COLO668 (cell line): Measurements from ENCODE around the gene TMEM178B.
"Not testable (repeated sequence)": the region's sequence is repeated elsewhere in the genome, so short reads cannot be mapped to it uniquely, and the experiment has no call there.

Source experiments
- DNase-seq: peaks from one replicate; lab custom pipeline; 2025; ENCODE audit not compliant: unreplicated experiment; lab: John Stamatoyannopoulos, UW

The TMEM178B gene

DNA sequence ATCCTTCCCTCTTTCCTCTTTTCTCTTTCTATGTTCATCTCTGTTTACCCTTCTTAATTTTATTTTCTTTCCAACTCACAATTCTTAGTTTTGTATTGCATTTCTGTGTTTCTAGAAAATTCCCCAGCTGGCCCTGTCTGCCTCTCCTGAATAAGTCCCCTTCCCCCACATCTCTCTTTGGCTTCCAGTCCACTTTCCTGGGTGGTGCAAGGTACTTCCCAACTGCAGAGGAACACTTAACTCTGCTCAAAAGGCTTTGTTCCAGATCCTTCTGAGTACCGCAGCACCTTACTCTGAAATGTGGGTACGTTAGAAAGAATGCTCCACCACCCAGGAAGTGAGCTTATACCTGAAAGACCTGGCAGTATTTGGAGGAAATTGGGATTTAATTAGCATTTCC is 227.0 kb downstream of the TMEM178B start:
- DNase-seq: no peak

DNA sequence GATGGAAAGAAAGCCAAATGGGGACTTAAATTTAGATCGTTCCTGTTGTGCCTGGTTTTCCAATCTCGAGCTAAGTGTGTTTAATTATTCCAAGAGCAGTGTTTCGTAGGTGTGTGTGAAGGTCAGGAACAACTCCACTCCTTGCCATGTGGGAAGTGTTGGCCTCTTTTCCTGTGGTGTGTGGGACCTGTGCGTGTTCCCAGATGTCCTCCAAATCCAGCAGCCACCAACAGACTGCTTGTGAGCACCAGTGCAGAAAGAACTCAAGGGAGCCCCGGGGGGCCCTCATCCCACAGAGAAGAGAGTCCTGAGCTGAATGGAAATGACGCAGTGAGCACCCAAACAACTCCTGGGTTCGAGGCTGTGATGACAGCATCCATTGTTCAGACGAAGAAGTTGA is 227.7 kb downstream of the TMEM178B start:
- DNase-seq: no peak

DNA sequence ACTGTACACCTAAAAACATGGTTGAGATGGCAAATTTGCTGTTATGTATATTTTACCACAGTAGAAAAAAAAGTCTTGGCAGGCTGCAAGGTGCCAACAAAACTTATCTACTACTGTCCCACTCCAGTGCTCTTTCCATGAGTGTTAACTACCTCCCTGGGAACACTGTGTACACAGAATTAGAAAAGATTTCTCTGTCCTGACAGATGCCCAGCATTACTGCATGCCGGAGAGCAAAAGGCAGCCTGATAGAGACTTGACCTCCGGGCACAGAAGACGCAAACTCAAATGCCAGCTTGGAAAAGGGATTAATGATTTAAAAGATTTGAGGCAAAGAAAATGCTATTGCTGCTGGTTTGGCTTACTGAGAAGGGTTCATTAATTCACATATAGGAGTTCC is 228.8 kb downstream of the TMEM178B start:
- DNase-seq: no peak

DNA sequence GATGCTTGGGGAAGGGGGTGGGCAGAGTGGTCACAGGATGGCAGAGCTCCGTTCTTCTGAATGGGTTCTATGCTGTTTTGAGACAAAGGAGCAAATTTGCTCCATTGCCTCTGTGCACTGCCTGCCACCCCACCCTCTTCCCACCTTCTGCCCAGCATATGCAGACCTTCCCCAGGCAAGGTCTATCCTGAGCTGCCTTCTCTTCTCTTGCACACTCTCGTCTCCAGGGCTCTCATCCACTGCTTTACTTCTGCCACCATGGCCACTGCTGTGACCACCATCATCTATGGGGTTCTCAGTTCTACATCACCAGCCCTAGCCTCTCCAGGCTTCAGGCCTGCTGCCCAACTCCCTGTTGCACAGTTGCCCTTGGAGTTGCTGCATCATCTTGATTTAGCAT is 230.4 kb downstream of the TMEM178B start:
- no peak for DNase-seq

DNA sequence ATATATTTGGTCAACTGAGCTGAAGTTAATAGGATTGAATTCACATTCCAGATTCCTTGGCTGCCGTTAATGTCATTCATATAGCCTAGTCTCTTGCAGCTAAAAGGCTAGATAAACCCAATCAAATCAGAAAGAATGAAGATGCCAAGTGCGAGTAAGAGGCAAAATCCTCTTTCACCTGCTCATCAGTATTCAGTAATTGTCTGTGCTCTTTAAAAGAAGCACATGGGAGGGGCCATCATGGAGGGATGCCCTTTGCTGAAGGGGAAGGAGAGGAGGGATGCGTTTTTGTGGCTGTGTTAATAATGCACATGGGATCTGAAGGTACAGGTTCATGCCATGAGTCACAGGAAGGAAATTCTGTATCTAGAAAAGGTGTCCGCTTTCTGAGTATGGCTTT is 232.2 kb downstream of the TMEM178B start:
- DNase-seq: no peak

DNA sequence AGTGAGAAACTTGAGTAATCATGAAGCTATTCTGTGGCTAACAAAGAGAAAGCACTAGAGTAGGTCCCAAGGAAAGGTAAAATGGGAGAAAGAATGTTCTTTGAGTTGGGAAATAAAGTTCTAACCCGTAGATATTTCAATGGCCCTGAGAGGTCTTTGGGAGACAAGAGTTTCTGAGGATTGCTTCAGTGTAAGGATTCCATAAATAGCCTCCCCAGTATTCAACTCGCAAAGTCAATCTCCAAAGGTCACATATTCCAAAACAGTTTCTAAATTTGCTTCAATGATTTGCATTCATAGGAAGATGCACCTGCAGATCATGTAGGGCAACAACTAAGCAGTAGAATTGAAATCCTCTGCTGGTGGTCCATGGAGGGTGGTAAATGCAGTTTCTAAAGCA is 238.5 kb downstream of the TMEM178B start:
- DNase-seq: no peak

DNA sequence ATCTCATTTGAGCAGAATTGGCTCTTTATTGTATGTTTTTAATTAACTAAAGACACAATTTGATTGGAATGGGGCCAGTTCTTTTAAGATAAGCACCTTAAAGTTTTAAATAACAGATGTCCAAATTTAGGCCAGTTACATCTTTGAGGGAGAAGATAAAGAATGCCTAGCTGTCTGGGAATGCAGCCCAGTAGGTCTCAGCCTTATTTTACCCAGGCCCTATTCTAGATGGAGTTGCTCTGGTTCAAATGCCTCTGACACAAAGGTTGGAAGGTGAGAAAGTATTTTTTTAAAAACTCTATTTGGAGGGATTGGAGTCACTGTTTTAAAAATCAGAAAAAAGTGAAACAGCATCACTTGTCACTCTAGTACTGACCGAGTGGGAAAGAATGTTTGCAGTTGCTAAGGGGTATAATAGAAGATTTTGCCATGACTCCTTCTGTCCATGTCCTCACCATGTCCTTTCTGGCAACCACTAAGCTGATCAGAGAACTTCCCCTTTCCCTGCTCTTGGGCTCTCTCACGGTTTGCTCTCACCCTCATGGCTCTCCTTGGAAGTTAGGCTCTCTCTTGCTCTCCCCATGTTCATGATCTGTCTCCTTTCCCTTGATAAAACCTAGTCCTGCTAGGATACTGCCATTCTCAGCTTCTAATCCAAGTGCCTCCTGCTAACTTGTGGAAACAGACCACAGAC is 239.1 kb downstream of the TMEM178B start:
- no peak for DNase-seq

DNA sequence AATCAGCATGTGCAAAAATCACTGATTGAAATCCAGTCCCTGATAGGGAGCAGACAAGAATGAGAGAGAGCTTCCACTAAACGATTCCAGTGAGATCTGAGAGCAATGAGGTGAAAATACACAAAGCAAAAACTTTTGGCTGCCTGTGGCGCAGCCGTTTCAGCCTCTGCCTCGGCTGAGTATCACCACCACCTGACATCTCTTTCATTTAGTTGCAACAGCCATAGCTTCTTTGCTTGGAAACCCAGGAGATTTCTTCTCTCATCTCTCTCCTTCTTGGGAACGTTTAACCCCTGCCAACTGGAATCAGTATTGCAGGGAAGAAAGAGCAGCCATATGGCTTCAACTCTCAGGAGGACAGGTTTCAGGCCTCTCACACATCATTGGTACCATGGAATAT is 240.0 kb downstream of the TMEM178B start:
- no peak for DNase-seq

DNA sequence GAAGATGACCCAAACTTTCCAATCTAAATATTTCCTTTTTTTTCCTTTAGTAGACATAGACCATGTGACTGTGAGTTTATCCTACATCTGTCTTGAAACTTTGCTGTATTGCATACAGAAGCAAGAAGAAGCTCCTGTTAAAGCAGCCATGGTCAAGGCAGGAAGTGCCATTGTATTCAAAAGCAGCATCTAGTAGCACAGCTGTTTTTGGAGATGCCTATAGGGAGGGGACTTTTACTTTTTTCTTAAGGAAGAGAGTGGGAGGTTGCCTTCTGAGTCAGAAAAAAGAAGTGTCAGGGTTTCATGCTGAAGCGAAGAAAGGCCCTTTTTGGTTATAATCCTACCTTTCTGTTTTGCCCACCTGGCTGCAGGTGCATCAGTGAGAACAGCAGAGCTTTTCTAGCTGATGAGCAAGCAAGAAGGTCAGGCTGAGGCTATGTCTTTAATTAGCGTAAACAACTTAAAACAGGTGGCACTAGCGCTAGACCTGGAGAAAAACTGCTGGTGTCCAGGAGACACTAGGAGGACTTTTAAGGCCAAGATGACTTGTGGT is 243.2 kb downstream of the TMEM178B start:
- DNase-seq: no peak

DNA sequence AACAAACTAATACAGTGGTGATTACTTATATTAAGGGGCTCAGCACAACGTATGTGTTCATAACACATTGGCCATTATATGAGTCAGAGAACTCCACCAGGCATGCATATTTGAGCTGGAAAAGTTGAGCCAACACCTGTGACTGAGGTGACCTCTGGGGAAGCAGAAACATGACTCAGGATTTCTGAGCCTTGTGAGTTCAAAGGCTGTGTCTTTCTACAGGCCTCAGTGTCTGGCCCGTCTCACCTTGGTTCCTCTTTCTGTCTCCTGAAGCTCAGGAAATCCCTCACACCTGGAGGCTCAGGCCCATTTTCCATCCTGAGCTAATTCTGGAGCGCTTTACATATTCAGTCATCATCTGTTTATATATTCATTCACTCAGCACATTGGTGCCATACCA is 246.4 kb downstream of the TMEM178B start:
- DNase-seq: no peak

DNA sequence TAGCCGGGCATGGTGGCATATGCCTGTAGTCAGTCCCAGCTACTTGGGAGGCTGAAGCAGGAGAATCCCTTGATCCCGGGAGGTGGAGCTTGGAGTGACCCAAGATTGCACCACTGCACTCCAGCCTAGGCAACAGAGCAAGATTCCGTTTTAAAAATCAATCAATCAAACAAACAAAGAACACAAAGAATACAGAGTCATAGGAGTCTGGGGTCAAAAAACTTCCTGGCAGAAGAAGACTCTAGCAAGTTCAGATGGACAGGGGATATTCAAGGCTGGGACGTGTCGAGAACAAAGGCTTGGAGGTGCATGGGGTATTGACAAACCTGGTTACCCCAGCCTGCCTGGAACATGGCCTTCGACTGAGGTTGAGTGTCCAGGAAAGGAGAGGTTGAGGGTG is 248.5 kb downstream of the TMEM178B start:
- DNase-seq: no peak

DNA sequence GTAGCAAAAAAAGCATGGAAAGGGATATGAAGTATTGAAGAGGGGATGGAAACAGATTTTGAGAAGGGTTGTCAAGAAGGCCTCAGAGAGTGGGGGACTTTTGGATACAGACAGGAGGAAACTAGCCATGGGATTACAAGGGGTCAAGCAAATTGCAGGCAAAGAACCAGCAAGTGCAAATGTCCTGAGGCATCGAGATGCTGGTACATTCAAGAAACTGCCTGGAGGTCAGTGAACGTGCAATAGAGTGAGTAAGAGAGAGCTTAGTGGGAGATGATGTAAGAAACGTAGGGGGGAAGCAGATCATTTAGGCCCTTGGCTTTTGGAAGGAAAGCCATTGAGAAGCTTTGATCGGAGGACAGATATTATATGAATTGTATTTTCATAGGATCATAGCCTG is 250.0 kb downstream of the TMEM178B start:
- no peak for DNase-seq

DNA sequence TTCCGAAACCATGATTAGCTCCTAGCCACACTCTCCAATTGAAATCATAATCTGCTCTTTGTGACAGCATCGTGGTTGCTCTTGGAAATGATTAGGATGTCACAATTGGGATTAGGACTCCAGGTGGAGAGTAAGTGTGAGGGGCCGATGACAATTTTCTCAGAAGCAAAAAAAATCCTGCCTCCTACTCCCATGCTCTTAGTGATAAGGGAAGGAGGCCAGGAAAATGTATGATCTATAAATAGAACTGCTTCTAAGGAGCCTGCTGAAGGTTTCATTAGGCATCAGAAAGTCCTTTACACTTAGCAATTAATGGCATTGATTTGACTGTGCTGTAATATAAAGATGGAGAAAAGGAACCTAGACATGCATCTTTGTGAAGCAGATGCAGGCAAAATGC is 251.0 kb downstream of the TMEM178B start:
- no peak for DNase-seq

DNA sequence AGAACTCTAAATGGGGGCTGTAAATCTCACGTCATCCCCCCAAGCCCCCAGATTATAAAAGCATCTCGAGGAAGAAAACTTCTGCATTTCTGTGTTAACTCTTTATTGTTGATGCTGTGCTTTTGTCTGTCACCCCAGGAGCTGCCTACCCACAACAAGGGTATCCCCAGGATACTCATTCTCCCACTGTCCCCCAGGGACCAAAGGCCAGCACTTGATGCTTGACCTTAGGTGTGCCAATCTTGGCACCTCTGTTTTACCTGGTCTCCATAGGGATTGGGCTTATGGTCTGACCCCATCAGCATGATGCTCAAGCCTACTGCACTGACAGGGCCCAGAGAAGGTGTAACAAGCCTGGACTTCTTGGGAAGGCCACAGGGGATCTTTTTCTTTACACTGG is 251.4 kb downstream of the TMEM178B start:
- DNase-seq: no peak

DNA sequence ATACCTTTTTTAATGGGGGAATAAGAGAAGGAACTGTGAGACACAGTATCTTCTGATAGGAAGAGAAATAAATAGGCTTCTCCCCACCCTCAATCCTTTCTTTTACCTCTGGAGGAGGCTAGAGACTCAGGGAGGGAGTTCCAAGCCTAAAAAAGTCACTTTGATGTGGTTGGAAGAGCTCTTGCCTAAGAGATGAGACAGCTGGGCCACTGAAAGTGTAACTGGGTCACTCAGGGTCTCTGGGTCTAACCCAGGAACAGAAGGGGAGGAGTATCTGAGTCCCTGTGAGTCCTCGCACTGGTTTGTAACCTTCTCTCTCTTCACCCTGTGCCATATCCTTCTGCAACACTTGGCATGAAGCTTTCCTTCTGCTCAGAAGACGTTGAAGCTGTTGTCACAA is 254.4 kb downstream of the TMEM178B start:
- no peak for DNase-seq

DNA sequence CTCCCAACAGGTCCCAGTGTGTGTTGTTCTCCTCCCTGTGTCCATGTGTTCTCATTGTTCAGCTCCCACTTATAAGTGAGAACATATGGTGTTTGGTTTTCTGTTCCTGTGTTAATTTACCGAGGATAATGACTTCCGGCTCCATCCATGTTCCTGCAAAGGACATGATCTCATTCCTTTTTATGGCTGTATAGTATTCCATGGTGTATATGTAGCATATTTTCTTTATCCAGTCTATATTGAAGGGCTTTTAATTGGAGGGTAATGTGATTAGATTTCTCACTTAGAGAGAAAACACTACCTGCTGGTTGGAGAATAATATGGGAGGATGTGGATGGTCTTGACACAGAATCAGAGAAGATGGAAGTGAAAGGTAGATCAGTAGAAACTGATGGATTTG is 256.4 kb downstream of the TMEM178B start:
- not testable (repeated sequence) for DNase-seq

DNA sequence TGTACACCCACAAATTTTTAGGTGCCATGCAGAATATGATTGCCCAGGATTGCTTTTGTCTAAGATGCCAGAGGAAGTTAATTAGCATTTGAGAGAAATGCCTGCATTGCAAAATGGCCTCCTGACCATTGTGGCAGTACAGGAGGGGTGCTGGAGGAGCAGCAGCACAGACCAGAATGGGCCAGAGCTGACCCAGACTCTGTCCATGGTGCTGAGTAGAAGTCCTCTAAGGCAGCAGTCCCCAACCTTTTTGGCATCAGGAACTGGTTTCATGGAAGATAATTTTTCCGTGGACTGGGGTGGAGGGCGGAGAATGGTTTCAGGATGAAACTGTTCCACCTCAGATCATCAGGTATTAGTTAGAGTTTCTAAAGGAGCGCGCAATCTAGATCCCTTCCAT is 259.6 kb downstream of the TMEM178B start:
- no peak for DNase-seq

DNA sequence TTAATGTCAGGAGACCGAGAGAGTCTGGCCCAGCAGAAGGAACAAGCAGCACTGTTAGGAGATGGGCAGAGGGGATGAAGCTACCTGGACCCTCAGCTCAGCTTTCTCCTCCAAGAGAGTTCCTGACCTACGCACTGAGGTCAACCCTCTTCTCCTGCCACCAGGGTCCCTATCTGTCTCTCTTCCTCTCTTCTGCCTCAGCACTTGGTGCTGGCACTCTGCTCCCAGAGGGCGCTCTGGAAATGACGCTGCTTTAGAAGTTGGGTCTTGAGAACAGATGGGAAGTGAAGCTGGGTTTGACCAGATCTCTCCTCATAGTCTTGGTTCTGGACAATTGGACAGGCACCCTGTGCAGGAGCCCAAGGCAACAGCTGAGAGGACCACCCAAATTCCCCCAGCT is 261.3 kb downstream of the TMEM178B start:
- no peak for DNase-seq

DNA sequence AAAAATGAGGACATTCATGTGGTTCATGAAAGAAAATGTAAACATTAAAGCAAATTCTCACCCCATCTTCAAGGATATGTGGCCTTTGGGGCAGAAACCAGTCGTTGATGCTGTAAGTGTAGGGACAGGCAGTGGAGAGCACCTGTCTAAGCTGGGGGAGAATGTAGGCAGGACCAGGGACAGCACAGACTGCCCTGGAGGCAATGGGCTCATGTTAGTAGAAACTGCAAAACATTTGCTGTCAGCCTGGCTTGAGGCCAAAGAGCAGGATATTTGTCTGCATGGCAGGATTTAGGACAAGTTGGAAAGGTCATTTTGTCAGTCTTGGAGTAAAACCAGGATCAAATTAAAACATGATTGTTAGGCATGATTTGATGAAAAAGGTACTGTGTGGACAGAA is 265.7 kb downstream of the TMEM178B start:
- DNase-seq: no peak

DNA sequence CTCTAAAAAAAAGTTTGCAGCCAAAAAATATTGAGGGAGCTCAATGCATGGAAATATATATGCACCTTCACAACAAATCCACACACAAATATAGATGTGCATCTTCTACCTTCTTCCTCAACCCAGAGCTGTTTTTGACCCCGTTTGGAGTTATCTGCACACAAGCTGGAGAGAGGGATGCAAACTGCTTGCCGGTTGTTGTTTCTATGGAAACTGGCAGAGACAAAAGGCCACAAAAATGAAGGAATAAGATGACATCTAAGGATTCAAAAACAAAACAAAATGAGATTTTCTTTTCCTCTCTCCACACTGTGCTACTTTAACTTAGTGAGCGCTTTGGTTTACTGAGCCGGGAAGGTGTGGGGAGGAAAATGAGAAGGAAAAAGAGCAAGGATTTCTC is 267.1 kb downstream of the TMEM178B start:
- no peak for DNase-seq

DNA sequence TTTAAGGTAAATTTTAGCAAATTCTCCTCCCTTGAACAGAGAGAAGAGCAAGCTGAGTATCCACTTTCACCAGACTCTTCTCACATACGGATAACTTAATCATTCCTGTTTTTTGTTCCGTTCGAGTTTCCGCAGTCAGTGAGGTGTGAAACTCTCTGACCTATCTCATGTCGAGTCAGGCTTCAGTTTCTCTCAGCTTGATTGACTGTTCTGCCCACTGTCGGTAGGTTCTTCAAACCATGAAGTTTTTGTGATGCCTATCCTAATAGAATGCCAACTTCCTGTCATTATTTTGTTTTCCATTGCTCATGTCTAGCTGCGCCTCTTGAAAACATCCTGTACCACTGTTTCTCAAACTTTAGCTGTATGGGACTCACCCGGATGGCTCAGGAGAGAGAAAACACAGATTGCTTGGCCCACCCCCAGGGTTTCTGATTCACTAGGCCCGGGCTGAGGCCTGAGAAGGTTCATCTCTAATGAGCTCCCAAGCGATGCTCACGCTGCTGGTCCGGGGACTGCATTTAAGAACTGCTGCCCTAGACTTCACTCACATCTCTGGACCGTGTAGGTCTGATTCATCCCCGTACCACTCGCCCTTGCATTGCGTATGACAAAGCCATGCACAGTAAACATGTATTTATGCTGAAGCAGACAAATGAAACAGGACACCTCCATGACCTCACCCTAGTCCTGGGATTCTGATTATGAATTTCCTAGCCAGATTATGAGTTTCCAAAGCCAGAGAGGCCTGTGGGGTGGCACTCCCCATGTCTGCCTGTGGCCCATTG is 269.0 kb downstream of the TMEM178B start:
- peak; percentile 14 for DNase-seq

DNA sequence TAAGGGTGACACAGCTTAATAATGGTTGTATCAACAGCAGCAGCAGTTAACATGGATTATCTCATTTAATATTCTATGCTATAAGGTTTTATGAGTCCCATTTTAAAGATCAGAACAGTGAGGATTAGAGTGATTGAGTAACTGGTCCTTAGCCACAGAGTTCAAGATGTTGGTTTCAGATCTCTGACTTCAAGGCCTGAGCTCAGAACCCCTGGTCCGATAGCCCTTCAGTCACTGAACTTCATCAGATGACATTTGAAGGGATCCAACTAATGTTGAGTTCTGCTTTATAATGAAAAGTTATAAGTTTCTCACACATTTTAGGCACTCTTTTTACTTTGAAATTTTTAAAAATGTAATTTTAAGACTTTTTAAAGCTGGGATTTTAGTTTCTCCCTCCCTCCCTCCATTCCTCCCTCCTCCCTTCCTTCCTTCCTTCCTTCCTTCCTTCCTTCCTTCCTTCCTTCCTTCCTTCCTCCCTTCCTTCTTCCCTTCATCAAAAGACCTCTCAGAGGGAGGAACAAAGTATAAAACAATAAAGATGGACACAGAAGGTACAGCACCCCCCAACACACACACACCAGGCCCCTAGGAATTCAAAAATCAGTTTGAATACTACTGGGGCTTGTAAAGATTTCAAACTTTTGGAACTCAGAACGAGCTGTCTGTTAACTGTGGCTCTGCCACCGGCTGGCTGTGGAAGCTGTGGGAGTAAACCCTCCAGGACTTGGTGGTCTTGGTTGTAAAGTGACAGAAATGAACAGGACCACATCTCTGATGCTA is 270.5 kb downstream of the TMEM178B start:
- no peak for DNase-seq
